GM21576 (cell line): ENCODE measurements around the gene TUBB4B.
"Not testable (repeated sequence)": the region's sequence is repeated elsewhere in the genome, so short reads cannot be mapped to it uniquely, and the experiment has no call there.

Source experiments
- ATAC-seq: cut with Tn5 transposase; IDR thresholded peaks from one replicate; pipeline ENCODE4 v1.9.1; 2021; ENCODE audit warnings: mild to moderate bottlenecking, moderate library complexity; ENCODE audit not compliant: unreplicated experiment

TUBB4B gene

GRCh38 chr9:137235424-137236237, 5.5 kb upstream of the TUBB4B start:
- ATAC-seq, result no peak

GRCh38 chr9:137236238-137236935, 4.7 kb upstream of the TUBB4B start:
- peak; percentile 24 for ATAC-seq

- no peak for ATAC-seq
These were observed 4.1 kb upstream of the TUBB4B start for GRCh38 chr9:137236936-137237421.

GRCh38 chr9:137237759-137238726, 3.0 kb upstream of the TUBB4B start:
- no peak for ATAC-seq

- not testable (repeated sequence) for ATAC-seq
These were observed 1.4 kb upstream of the TUBB4B start for GRCh38 chr9:137239541-137240200.

- peak; percentile 17 for ATAC-seq
These were observed 708 bp upstream of the TUBB4B start for GRCh38 chr9:137240318-137240840.

- ATAC-seq, result peak; percentile 9
These were observed 592 bp downstream of the TUBB4B start for GRCh38 chr9:137241490-137242268.

- ATAC-seq, result no peak
These were observed 1.4 kb downstream of the TUBB4B start for GRCh38 chr9:137242269-137243203.

- not testable (repeated sequence) for ATAC-seq
These were observed 2.2 kb downstream of the TUBB4B start for GRCh38 chr9:137243266-137243625.

GRCh38 chr9:137243626-137244485, 2.8 kb downstream of the TUBB4B start:
- no peak for ATAC-seq

GRCh38 chr9:137244486-137245449, 3.7 kb downstream of the TUBB4B start:
- ATAC-seq, result no peak

- no peak for ATAC-seq
These were observed 4.6 kb downstream of the TUBB4B start for GRCh38 chr9:137245450-137246421.

GRCh38 chr9:137247135-137247915, 6.2 kb downstream of the TUBB4B start:
- ATAC-seq, result no peak

GRCh38 chr9:137247916-137248175, 6.8 kb downstream of the TUBB4B start:
- no peak for ATAC-seq
